Ishikawa (cell line): ENCODE results near the gene PDE10A.

Source experiments
- CEBPB ChIP-seq: IDR thresholded peaks from 2 replicates; pipeline ENCODE4 v1.6.1; 2012
- CREB1 ChIP-seq: IDR thresholded peaks from 2 replicates; pipeline ENCODE4 v1.6.1; 2012; ENCODE audit warnings: low read depth
- EGR1 ChIP-seq: IDR thresholded peaks from 2 replicates; pipeline ENCODE4 v1.6.1; 2012
- EP300 ChIP-seq: IDR thresholded peaks from 2 replicates; pipeline ENCODE4 v1.6.1; 2012; ENCODE audit warnings: borderline replicate concordance
- FOXM1 ChIP-seq: IDR thresholded peaks from 2 replicates; pipeline ENCODE4 v1.6.1; 2012; ENCODE audit warnings: low read depth, borderline replicate concordance
- NFIC ChIP-seq: IDR thresholded peaks from 2 replicates; pipeline ENCODE4 v1.6.1; 2012
- RAD21 ChIP-seq: IDR thresholded peaks from 2 replicates; pipeline ENCODE4 v1.6.1; 2012; ENCODE audit warnings: low read depth
- TAF1 ChIP-seq: IDR thresholded peaks from 2 replicates; pipeline ENCODE4 v1.6.1; 2012; ENCODE audit warnings: low read depth, mild to moderate bottlenecking
- TCF12 ChIP-seq: IDR thresholded peaks from 2 replicates; pipeline ENCODE4 v1.6.1; 2012; ENCODE audit warnings: low read depth
- TEAD4 ChIP-seq: IDR thresholded peaks from 2 replicates; pipeline ENCODE4 v1.6.1; 2012
- USF1 ChIP-seq: IDR thresholded peaks from 2 replicates; pipeline ENCODE4 v1.6.1; 2012
- YY1 ChIP-seq: IDR thresholded peaks from 2 replicates; pipeline ENCODE4 v1.6.1; 2012; ENCODE audit warnings: low read depth
- ZBTB7A ChIP-seq: IDR thresholded peaks from 2 replicates; pipeline ENCODE4 v1.6.1; 2012; ENCODE audit warnings: low read depth
- TF ChIP-seq, protein P1 (sequence below): IDR thresholded peaks from 2 replicates; pipeline ENCODE4 v1.6.1; 2012
- TF ChIP-seq, protein P2 (sequence below): IDR thresholded peaks from 2 replicates; pipeline ENCODE4 v1.6.1; 2012; ENCODE audit warnings: low read depth, mild to moderate bottlenecking

PDE10A gene

DNA sequence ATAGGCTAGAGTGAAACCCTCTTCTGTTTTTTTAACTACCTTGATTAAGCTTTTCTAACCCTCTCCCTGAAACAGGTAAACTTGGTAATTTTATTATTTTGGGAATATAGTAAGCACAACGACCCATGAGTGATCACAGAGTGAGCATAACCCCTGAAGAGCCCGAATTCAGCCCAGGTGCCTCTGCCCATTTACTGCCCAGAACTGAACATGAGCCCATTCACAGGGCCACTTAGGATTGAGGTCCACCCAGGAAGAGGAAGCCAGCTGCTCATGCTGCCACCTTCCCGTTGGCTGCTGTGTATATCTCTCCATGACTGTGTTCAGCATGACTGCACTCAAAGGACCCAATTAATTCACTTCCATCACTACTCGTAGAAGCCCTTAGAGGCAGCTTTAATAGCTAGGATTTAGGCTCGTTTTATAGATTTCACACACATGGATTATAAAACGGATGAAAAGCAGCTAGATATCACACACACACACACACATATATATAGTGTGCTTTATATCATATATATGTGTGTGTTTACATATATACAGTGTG, 8.3 kb upstream of the PDE10A start:
- no peak for TF ChIP-seq NFIC
- no peak for TF ChIP-seq RAD21
- TF ChIP-seq, protein P1, sequence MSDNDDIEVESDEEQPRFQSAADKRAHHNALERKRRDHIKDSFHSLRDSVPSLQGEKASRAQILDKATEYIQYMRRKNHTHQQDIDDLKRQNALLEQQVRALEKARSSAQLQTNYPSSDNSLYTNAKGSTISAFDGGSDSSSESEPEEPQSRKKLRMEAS: no peak
- no peak for TF ChIP-seq FOXM1
- TF ChIP-seq CEBPB: no peak
- no peak for TF ChIP-seq EP300
- TF ChIP-seq TCF12: no peak
- TF ChIP-seq YY1: no peak
- TF ChIP-seq TEAD4: no peak
- no peak for TF ChIP-seq TAF1
- no peak for TF ChIP-seq USF1
- no peak for TF ChIP-seq EGR1
- no peak for TF ChIP-seq ZBTB7A
- no peak for TF ChIP-seq CREB1
- TF ChIP-seq, protein P2, sequence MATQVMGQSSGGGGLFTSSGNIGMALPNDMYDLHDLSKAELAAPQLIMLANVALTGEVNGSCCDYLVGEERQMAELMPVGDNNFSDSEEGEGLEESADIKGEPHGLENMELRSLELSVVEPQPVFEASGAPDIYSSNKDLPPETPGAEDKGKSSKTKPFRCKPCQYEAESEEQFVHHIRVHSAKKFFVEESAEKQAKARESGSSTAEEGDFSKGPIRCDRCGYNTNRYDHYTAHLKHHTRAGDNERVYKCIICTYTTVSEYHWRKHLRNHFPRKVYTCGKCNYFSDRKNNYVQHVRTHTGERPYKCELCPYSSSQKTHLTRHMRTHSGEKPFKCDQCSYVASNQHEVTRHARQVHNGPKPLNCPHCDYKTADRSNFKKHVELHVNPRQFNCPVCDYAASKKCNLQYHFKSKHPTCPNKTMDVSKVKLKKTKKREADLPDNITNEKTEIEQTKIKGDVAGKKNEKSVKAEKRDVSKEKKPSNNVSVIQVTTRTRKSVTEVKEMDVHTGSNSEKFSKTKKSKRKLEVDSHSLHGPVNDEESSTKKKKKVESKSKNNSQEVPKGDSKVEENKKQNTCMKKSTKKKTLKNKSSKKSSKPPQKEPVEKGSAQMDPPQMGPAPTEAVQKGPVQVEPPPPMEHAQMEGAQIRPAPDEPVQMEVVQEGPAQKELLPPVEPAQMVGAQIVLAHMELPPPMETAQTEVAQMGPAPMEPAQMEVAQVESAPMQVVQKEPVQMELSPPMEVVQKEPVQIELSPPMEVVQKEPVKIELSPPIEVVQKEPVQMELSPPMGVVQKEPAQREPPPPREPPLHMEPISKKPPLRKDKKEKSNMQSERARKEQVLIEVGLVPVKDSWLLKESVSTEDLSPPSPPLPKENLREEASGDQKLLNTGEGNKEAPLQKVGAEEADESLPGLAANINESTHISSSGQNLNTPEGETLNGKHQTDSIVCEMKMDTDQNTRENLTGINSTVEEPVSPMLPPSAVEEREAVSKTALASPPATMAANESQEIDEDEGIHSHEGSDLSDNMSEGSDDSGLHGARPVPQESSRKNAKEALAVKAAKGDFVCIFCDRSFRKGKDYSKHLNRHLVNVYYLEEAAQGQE: no peak

DNA sequence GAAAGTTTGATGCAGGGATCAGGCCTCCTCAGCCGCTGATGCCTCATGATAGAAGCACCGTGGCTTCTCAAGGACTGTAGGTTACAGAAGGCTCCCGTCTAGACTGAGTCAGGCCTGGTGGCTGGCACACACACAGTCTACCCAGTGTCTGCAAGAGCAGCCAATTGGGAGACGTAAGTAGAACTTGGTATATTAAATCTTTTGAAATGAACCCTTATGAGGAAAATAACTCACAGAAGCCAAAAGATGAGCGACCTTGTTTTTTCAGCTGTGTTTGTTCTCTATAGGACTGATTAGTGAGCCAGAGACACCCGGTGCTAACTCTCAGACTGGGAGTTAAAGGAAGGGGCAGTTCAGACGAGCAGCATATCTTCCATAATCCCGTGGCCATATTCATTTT, 5.9 kb upstream of the PDE10A start:
- no peak for TF ChIP-seq USF1
- TF ChIP-seq CEBPB: no peak
- TF ChIP-seq CREB1: no peak
- no peak for TF ChIP-seq ZBTB7A
- TF ChIP-seq RAD21: no peak
- TF ChIP-seq, protein P2: no peak
- no peak for TF ChIP-seq EP300
- no peak for TF ChIP-seq FOXM1
- TF ChIP-seq, protein P1: no peak
- no peak for TF ChIP-seq EGR1
- no peak for TF ChIP-seq TAF1
- TF ChIP-seq TEAD4: no peak
- no peak for TF ChIP-seq NFIC
- TF ChIP-seq YY1: no peak
- no peak for TF ChIP-seq TCF12

GRCh38 chr6:165665384-165665672, 2.3 kb upstream of the PDE10A start:
- no peak for TF ChIP-seq CREB1
- TF ChIP-seq TCF12: no peak
- no peak for TF ChIP-seq EP300

DNA sequence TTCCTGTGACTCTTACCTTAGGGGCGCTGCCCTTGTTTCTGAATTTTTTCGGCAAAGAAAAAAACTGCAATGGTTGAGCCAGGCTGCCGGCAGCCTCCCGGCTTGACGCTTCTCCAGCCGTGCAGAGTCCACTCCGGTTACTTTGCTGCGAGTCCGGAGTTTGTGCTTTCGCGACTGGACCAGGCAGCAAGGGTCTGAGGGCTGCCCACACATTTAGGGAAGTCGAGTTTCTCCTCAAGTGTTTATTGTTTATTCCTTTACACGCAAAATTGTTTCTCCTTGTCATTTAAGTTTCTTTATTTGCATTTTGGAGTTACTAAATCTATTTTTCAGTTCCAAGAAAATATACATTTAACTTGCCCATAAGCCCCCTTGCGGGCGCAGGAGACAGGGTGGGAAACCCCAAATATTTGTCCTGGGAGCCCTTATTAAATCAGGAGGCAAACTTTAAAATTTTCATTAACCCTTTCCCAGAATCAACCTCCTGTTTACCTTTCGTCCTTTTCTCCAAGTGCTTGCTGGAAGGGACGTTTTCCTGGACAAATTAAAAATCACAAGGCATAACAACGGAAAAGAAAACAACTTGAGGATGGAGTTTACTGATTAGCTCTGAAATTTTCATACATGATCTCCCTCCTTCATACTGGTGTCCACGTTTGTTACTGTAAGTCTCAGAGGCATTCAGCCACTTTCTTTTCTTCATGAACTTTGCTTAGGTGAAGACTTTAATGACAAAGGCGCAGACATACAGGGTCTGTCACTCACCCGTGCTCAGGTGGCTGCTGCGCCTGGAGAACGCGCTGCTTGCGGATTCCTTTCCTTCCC, 1.7 kb upstream of the PDE10A start:
- no peak for TF ChIP-seq CREB1
- TF ChIP-seq, protein P1: no peak
- TF ChIP-seq EP300: no peak
- TF ChIP-seq RAD21: no peak
- TF ChIP-seq ZBTB7A: no peak
- no peak for TF ChIP-seq YY1
- TF ChIP-seq CEBPB: no peak
- no peak for TF ChIP-seq EGR1

- TF ChIP-seq CREB1: no peak
- no peak for TF ChIP-seq CEBPB
- TF ChIP-seq, protein P1: no peak
- TF ChIP-seq USF1: no peak
- TF ChIP-seq NFIC: no peak
- no peak for TF ChIP-seq FOXM1
- no peak for TF ChIP-seq TAF1
- no peak for TF ChIP-seq ZBTB7A
- TF ChIP-seq RAD21: no peak
- TF ChIP-seq TCF12: no peak
- TF ChIP-seq EP300: no peak
- no peak for TF ChIP-seq YY1
- TF ChIP-seq, protein P2: no peak
- no peak for TF ChIP-seq EGR1
- no peak for TF ChIP-seq TEAD4
These were observed 906 bp upstream of the PDE10A start for GRCh38 chr6:165663736-165664558.
